CD14-positive monocyte (primary cell): ENCODE results near the gene GLIPR1L2. TPM values are rescaled to one million over a fixed set of nuclear protein-coding genes. Genes with fewer than 3 reads are reported as not detected.

Experiments used
- DNase-seq, 3 donors: peaks; one replicate each; pipeline ENCODE4 v3.0.0-alpha.2; 2011 to 2022
- H2AFZ ChIP-seq: 2 replicates; pipeline ENCODE4 v1.6.0; 2012; ENCODE audit warnings: mild to moderate bottlenecking, low read depth, low read length, inconsistent platforms; ENCODE audit not compliant: insufficient read depth, poor library complexity, severe bottlenecking
- H3K27ac ChIP-seq, 2 donors: 1 replicate in 1 of 2; 2 replicates in 1 of 2; pipeline ENCODE4 v1.5.1; 2012 to 2013; ENCODE audit warnings: low read length in 2 of 2, control low read depth in 1 of 2, inconsistent platforms in 1 of 2, low read depth in 1 of 2, mild to moderate bottlenecking in 1 of 2
- H3K27me3 ChIP-seq, 2 donors: one replicate each; pipeline versions ENCODE4 v1.6.0 to v1.6.1; 2011 to 2013; ENCODE audit warnings: low read length in 2 of 2; ENCODE audit not compliant: control insufficient read depth in 2 of 2, insufficient read depth in 2 of 2
- H3K36me3 ChIP-seq, 2 donors: replicated peaks in 1 of 2; 1 replicate in 1 of 2; 2 replicates in 1 of 2; pipeline versions ENCODE4 v1.5.1 to v1.6.1; 2012 to 2013; ENCODE audit warnings: low read length in 2 of 2, control low read depth in 1 of 2, inconsistent platforms in 1 of 2, mild to moderate bottlenecking in 1 of 2; ENCODE audit not compliant: insufficient read depth in 2 of 2, control insufficient read depth in 1 of 2
- H3K4me1 ChIP-seq, 2 donors: 1 replicate in 1 of 2; 2 replicates in 1 of 2; pipeline versions ENCODE4 v1.5.1 to v1.6.1; 2012 to 2013; ENCODE audit warnings: low read length in 2 of 2, control low read depth in 1 of 2, inconsistent platforms in 1 of 2, mild to moderate bottlenecking in 1 of 2, moderate library complexity in 1 of 2; ENCODE audit not compliant: insufficient read depth in 2 of 2, control insufficient read depth in 1 of 2
- H3K4me2 ChIP-seq: replicated peaks from 2 replicates; pipeline ENCODE3; 2012; ENCODE audit warnings: low read length, moderate library complexity, mild to moderate bottlenecking; ENCODE audit not compliant: poor library complexity, severe bottlenecking; ENCODE audit errors: extremely low read depth
- H3K4me3 ChIP-seq, 3 experiments: fragments of 200-600 bp in 1 of 3; sonication (generic) in 1 of 3; replicated peaks in 1 of 3; 1 replicate in 2 of 3; 2 replicates in 1 of 3; pipeline ENCODE4 v1.5.1; 2011 to 2013; ENCODE audit warnings: low read length in 3 of 3, mild to moderate bottlenecking in 3 of 3, control low read depth in 2 of 3, low read depth in 2 of 3, inconsistent platforms in 1 of 3, moderate library complexity in 1 of 3
- H3K79me2 ChIP-seq: 2 replicates; pipeline ENCODE4 v1.6.0; 2012; ENCODE audit warnings: mild to moderate bottlenecking, control low read depth, inconsistent platforms, low read length, moderate library complexity; ENCODE audit not compliant: insufficient read depth
- H3K9ac ChIP-seq: 2 replicates; pipeline ENCODE4 v1.6.0; 2017; ENCODE audit warnings: low read length, mild to moderate bottlenecking; ENCODE audit not compliant: insufficient read depth, poor library complexity, severe bottlenecking
- H3K9me3 ChIP-seq, 2 donors: replicated peaks in 1 of 2; 1 replicate in 1 of 2; 2 replicates in 1 of 2; pipeline versions ENCODE4 v1.5.1 to v1.6.1; 2012 to 2013; ENCODE audit warnings: low read length in 2 of 2, control low read depth in 1 of 2; ENCODE audit not compliant: control insufficient read depth in 1 of 2, insufficient read depth in 1 of 2
- H4K20me1 ChIP-seq: 2 replicates; pipeline ENCODE4 v1.6.0; 2012; ENCODE audit warnings: mild to moderate bottlenecking, low read length, control low read depth, moderate library complexity; ENCODE audit not compliant: insufficient read depth
- H3K27ac Mint-ChIP-seq, 7 donors: one replicate each; pipeline ENCODE4 v1.8.0; 2020; ENCODE audit warnings: mild to moderate bottlenecking in 7 of 7, mixed read lengths in 7 of 7, moderate library complexity in 6 of 7, inconsistent platforms in 2 of 7
- H3K27me3 Mint-ChIP-seq, 3 donors: one replicate each; pipeline ENCODE4 v1.8.0; 2021 to 2022; ENCODE audit warnings: low read depth in 3 of 3, mild to moderate bottlenecking in 3 of 3, mixed read lengths in 3 of 3, moderate library complexity in 3 of 3, inconsistent platforms in 1 of 3
- H3K36me3 Mint-ChIP-seq, 2 donors: one replicate each; pipeline ENCODE4 v1.8.0; 2020; ENCODE audit warnings: mixed read lengths in 2 of 2, inconsistent platforms in 1 of 2, mild to moderate bottlenecking in 1 of 2
- H3K4me1 Mint-ChIP-seq: one replicate; pipeline ENCODE4 v1.8.0; 2020; ENCODE audit warnings: mild to moderate bottlenecking, mixed read lengths
- H3K4me3 Mint-ChIP-seq, 2 donors: one replicate each; pipeline ENCODE4 v1.8.0; 2020; ENCODE audit warnings: mild to moderate bottlenecking in 2 of 2, mixed read lengths in 2 of 2, moderate library complexity in 1 of 2
- H3K9me3 Mint-ChIP-seq, 7 donors: one replicate each; pipeline ENCODE4 v1.8.0; 2020 to 2022; ENCODE audit warnings: mixed read lengths in 7 of 7, mild to moderate bottlenecking in 6 of 7, moderate library complexity in 6 of 7, inconsistent platforms in 2 of 7
- WGBS: methylation state at CpG from one replicate; pipeline ENCODE4 v1.1.5; 2013; ENCODE audit warnings: missing lambda C conversion rate; ENCODE audit not compliant: insufficient coverage; 5-methylcytosine and 5-hydroxymethylcytosine counted together
- intact Hi-C, 2 donors: fragments of 100-400 bp; cut with micrococcal nuclease; formaldehyde crosslinking; loops; one replicate each; pipeline versions ENCODE4 v1.15.0 to v1.15.1; 2023
- polyA plus RNA-seq, 3 donors: library from polyadenylated mRNA; depleted of rRNA in 1 of 3; unstranded in 2 of 3; stranded (reverse) in 1 of 3; fragments of 300-500 nt in 2 of 3; fragments of >200 nt in 1 of 3; fragmentation: Illumina TruSeq in 2 of 3; gene quantifications; 1 replicate in 2 of 3; 2 replicates in 1 of 3; pipeline ENCODE4 v1.2.3, GENCODE V29; 2012 to 2021
- TF ChIP-seq, protein P1 (sequence below): fragments of 200-600 bp; IDR thresholded peaks from one replicate; pipeline ENCODE4 v1.8.0; 2022; ENCODE audit warnings: antibody characterized with exemption, mild to moderate bottlenecking

The GLIPR1L2 gene
- polyA plus RNA-seq, 3 donors, result 0.11 to 0.24 TPM; not detected in 1

- Histone ChIP-seq H3K4me3 (peak overlapping the region; percentile 92 to 100 (median 97)), H3K79me2 (peaks cover 72% of the 10 kb centered on the region), H3K9ac (peak overlapping the region; percentile 74), H3K9me3 (no peaks in the 10 kb centered on the region), H4K20me1 (peaks cover 47% of the 10 kb centered on the region), H2AFZ (peak overlapping the region; percentile 48), H3K27ac (peak overlapping the region; percentile 69 to 95), H3K27me3 (no peaks in the 10 kb centered on the region), H3K4me2 (peak overlapping the region; percentile 96), H3K4me1 (peaks cover 68 to 86% of the 10 kb centered on the region in 2 donors), H3K36me3 (peaks cover 22 to 34% of the 10 kb centered on the region in 2 donors)
- 0% methylated on average over 4 of the region's 4 CpGs for WGBS
- peaks cover 41 to 42% of the 10 kb centered on the region in 2 donors for H3K36me3 Mint-ChIP-seq
- H3K4me3 Mint-ChIP-seq, result peak overlapping the region; percentile 96 to 98
- TF ChIP-seq, protein P1, sequence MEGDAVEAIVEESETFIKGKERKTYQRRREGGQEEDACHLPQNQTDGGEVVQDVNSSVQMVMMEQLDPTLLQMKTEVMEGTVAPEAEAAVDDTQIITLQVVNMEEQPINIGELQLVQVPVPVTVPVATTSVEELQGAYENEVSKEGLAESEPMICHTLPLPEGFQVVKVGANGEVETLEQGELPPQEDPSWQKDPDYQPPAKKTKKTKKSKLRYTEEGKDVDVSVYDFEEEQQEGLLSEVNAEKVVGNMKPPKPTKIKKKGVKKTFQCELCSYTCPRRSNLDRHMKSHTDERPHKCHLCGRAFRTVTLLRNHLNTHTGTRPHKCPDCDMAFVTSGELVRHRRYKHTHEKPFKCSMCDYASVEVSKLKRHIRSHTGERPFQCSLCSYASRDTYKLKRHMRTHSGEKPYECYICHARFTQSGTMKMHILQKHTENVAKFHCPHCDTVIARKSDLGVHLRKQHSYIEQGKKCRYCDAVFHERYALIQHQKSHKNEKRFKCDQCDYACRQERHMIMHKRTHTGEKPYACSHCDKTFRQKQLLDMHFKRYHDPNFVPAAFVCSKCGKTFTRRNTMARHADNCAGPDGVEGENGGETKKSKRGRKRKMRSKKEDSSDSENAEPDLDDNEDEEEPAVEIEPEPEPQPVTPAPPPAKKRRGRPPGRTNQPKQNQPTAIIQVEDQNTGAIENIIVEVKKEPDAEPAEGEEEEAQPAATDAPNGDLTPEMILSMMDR, result no peak
- peak in 2 of 3 donors; percentile 58 to 64 for DNase-seq
- peaks cover 0 to 3% (median 0%) of the 10 kb centered on the region in 3 donors for H3K27me3 Mint-ChIP-seq
- H3K27ac Mint-ChIP-seq, result peak overlapping the region; percentile 93 to 100 (median 99)
- H3K4me1 Mint-ChIP-seq, result peaks cover 82% of the 10 kb centered on the region
- intact Hi-C loops, result loop anchor here (10.0 kb wide), 2 partner anchors 147 to 553 kb away; partner anchors contain the start of genes CAPS2 (in 2 of the 2), GLIPR1L1 (in 2 of the 2) and PHLDA1 (in 1 of the 2)
- H3K9me3 Mint-ChIP-seq, result peaks cover 0 to 4% (median 2%) of the 10 kb centered on the region in 7 donors
Measured at GRCh38 chr12:75481774-75482173, 90.9 kb downstream of the GLIPR1L2 start.

Other genes with a start within 250 kb of the GLIPR1L2 start
- gene KCNC2, start 181.2 kb upstream of the GLIPR1L2 start, polyA plus RNA-seq, result not detected
- under 1 TPM in 2 of 3 donors, not detected in 1; 0.36 to 0.49 TPM for gene CAPS2, start 60.8 kb upstream of the GLIPR1L2 start, polyA plus RNA-seq
- not detected for gene GLIPR1L1, start 56.4 kb upstream of the GLIPR1L2 start, polyA plus RNA-seq
- 100 to 1,000 TPM; 200 to 794 (median 687) TPM for gene GLIPR1, start 89.7 kb downstream of the GLIPR1L2 start, polyA plus RNA-seq
- gene KRR1, start 120.5 kb downstream of the GLIPR1L2 start, polyA plus RNA-seq, result 10 to 100 TPM in 1 of 3 donors, 1 to 10 TPM in 2; 8.0 to 14.4 (median 9.0) TPM